Hepatocyte (in vitro differentiated cells): ENCODE data around the gene MGAT1. TPM values are rescaled to one million over a fixed set of nuclear protein-coding genes. Genes with fewer than 3 reads are reported as not detected.

Experiments
- DNase-seq: peaks from one replicate; pipeline ENCODE4 v3.0.0-alpha.2; 2016; ENCODE audit warnings: low spot score
- H2AFZ ChIP-seq: fragments of 200-600 bp; sonication (generic); 2 replicates; pipeline ENCODE4 v1.6.0; 2016; ENCODE audit warnings: antibody characterized with exemption, mild to moderate bottlenecking
- H3K27ac ChIP-seq: fragments of 200-600 bp; sonication (generic); 2 replicates; pipeline ENCODE4 v1.5.1; 2016; ENCODE audit warnings: mild to moderate bottlenecking
- H3K27me3 ChIP-seq: fragments of 200-600 bp; sonication (generic); 2 replicates; pipeline ENCODE4 v1.6.1; 2016
- H3K36me3 ChIP-seq: fragments of 200-600 bp; sonication (generic); replicated peaks from 2 replicates; pipeline ENCODE4 v1.5.1; 2016; ENCODE audit warnings: low read depth; ENCODE audit not compliant: insufficient read depth
- H3K4me1 ChIP-seq: fragments of 200-600 bp; sonication (generic); 2 replicates; pipeline ENCODE4 v1.5.1; 2016; ENCODE audit warnings: mild to moderate bottlenecking, moderate library complexity; ENCODE audit not compliant: insufficient read depth
- H3K4me2 ChIP-seq: fragments of 200-600 bp; sonication (generic); 2 replicates; pipeline ENCODE4 v1.6.0; 2016
- H3K4me3 ChIP-seq: fragments of 200-600 bp; sonication (generic); 2 replicates; pipeline ENCODE4 v1.5.1; 2016; ENCODE audit warnings: mild to moderate bottlenecking
- H3K79me2 ChIP-seq: fragments of 200-600 bp; sonication (generic); 2 replicates; pipeline ENCODE4 v1.6.0; 2017; ENCODE audit warnings: mild to moderate bottlenecking
- H3K9me2 ChIP-seq: fragments of 200-600 bp; sonication (generic); replicated peaks from 2 replicates; pipeline ENCODE4 v1.6.0; 2017; ENCODE audit warnings: mild to moderate bottlenecking; ENCODE audit not compliant: insufficient read depth
- H3K9me3 ChIP-seq: fragments of 200-600 bp; sonication (generic); 2 replicates; pipeline ENCODE4 v1.5.1; 2016; ENCODE audit warnings: low read depth, mild to moderate bottlenecking
- H4K20me1 ChIP-seq: fragments of 200-600 bp; sonication (generic); 2 replicates; pipeline ENCODE4 v1.6.0; 2016; ENCODE audit warnings: mild to moderate bottlenecking; ENCODE audit not compliant: insufficient read depth, poor library complexity, severe bottlenecking
- CTCF ChIP-seq: fragments of 200-600 bp; sonication (generic); IDR thresholded peaks from 2 replicates; pipeline ENCODE4 v1.5.1; 2016; ENCODE audit warnings: antibody characterized with exemption, mild to moderate bottlenecking; ENCODE audit not compliant: poor library complexity
- EZH2 ChIP-seq: fragments of 200-600 bp; sonication (generic); IDR thresholded peaks from 2 replicates; pipeline ENCODE4 v1.6.1; 2016; ENCODE audit warnings: antibody characterized with exemption, mild to moderate bottlenecking, borderline replicate concordance
- EZH2phosphoT487 ChIP-seq: fragments of 200-600 bp; sonication (generic); IDR thresholded peaks from one replicate; pipeline ENCODE4 v1.6.1; 2018; ENCODE audit warnings: antibody characterized with exemption, mild to moderate bottlenecking, low read depth, moderate library complexity; ENCODE audit not compliant: unreplicated experiment, severe bottlenecking
- WGBS: methylation state at CpG from one replicate; pipeline ENCODE4 v1.1.6; 2016; ENCODE audit warnings: low lambda C conversion rate; ENCODE audit errors: missing lambda C conversion rate; 5-methylcytosine and 5-hydroxymethylcytosine counted together
- polyA plus RNA-seq: library from polyadenylated mRNA; unstranded; fragments of >200 nt; fragmentation: Nextera tagmentation; extraction: Ambion mirVana; gene quantifications from 2 replicates; pipeline ENCODE4 v1.2.1, GENCODE V29; 2016
- total RNA-seq: library from RNA; depleted of rRNA; stranded (reverse); fragments of >200 nt; gene quantifications from 2 replicates; pipeline ENCODE4 v1.2.3, GENCODE V29; 2014

Gene MGAT1
- total and polyA plus RNA-seq, 2 experiments from 2014 or later: 137 to 151 TPM

DNA sequence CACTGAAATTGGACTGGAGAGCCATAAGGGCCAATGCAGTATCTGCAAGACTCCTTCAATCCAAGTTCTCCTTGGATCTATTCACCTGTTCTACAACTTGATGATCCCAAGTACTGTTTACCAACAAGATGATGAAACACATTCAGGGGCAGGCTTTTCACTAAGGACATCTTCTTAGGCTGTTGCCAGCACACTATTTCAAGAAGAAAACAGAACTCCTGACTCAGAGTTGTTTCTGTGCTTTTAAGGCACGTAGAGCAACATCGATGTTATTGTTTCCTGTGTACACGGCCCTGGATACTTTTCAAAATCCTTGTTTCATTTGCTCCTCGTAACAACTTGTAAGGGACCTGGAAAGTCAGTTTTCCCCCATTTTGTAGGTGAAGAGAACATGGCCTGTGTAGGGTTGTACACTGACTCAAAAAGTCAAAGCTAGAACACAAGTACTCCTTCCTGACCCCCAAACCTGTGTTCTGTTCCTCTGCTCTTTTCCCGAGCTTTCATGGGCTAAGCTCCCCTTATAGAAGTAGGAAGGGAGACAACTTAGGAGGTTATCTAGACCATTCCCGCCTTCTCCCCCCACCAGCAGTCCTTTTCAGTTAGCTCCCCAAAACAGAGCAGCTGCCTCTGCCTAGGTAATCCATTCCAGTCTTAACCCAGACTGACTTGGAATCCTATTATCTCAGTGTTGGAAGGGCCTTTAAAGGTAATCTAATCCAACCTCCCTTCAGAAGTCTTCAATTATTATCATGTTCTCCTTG is 5.2 kb upstream of the MGAT1 start:
- peaks cover 76% of the 10 kb centered on the region for H3K79me2 ChIP-seq
- WGBS: 46% methylated on average over 6 of the region's 6 CpGs

DNA sequence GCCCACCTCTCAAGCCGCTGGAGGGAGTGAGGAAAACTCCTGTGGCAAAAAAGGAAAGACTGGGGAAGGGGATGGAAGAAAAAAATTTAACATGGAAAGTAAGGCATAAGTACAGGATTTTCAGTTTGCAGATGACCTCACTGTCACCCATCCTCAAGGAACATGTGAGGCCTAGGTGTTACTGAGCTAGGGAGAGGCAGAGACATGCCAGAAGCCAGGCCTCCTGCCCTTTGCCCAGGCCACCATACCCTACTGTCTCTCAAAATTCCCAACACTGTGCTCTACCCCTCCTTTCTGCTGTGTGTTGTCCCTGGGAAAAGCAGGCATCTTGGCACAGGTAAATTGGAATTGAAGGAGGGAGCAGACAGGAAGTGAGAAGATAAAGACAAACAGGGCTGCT is 4.4 kb upstream of the MGAT1 start:
- Histone ChIP-seq H3K9me3 (no peaks in the 10 kb centered on the region), H3K9me2 (no peaks in the 10 kb centered on the region), H3K79me2 (peaks cover 75% of the 10 kb centered on the region), H3K27me3 (no peaks in the 10 kb centered on the region), H3K4me3 (peak overlapping the region; percentile 21), H3K4me1 (peaks cover 66% of the 10 kb centered on the region), H3K27ac (peak overlapping the region; percentile 98), H3K36me3 (no peaks in the 10 kb centered on the region), H3K4me2 (peak overlapping the region; percentile 99), H2AFZ (no peak overlapping the region), H4K20me1 (peaks cover under 1% of the 10 kb centered on the region)
- TF ChIP-seq EZH2: no peak
- no peak for TF ChIP-seq CTCF
- TF ChIP-seq EZH2phosphoT487: no peak
- DNase-seq: no peak
- WGBS: 78% methylated on average over 1 of the region's 1 CpG

More for the DNA sequence above, 5.2 kb upstream of the MGAT1 start:
- no peaks in the 10 kb centered on the region for H4K20me1 ChIP-seq
- no peaks in the 10 kb centered on the region for H3K27me3 ChIP-seq
- no peaks in the 10 kb centered on the region for H3K9me3 ChIP-seq
- H2AFZ ChIP-seq: no peak overlapping the region
- peak overlapping the region; percentile 98 for H3K27ac ChIP-seq
- DNase-seq: no peak
- H3K4me1 ChIP-seq: peaks cover 67% of the 10 kb centered on the region
- peak overlapping the region; percentile 99 for H3K4me2 ChIP-seq
- no peaks in the 10 kb centered on the region for H3K9me2 ChIP-seq
- peak overlapping the region; percentile 21 for H3K4me3 ChIP-seq
- H3K36me3 ChIP-seq: no peaks in the 10 kb centered on the region
- TF ChIP-seq CTCF (no peak), EZH2phosphoT487 (no peak), EZH2 (no peak)

DNA sequence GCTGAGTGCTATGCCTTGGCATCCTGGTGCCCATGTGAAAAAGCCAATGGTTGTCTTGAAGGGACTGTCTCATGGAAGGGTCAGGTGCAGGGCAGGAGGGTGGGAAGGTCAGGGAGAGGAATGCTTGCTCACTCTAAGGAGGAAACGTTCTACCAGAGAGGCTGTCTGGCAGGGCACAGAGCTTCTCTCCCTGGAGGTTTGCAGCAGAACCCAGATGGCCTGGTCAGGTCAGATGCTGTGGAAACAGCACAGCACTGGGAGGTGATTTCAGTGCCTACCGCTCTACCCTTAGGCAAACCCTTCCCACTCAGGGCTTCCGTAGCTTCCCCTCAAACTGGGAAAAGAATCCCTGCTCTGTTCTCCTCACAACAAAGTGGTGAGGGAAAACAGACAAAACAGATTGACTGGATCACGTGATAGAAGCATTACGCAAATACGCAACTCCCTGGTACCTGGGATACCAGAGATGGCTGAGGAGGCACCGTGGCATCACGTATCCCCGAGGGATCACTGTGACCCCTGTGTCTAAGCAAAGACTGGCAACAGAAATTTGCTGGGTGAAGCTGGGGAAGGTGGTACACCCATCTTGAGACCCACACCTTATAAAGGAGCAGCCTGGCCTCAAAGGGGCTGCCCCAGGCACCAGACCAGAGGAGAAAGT is 3.9 kb upstream of the MGAT1 start:
- TF ChIP-seq EZH2 (no peak), CTCF (no peak), EZH2phosphoT487 (no peak)
- 73% methylated on average over 9 of the region's 9 CpGs for WGBS
- no peaks in the 10 kb centered on the region for H3K36me3 ChIP-seq
- H3K27me3 ChIP-seq: no peaks in the 10 kb centered on the region
- H3K9me2 ChIP-seq: no peaks in the 10 kb centered on the region
- peaks cover 6% of the 10 kb centered on the region for H4K20me1 ChIP-seq
- peak overlapping the region; percentile 98 for H3K27ac ChIP-seq
- peaks cover 65% of the 10 kb centered on the region for H3K4me1 ChIP-seq
- peaks cover 75% of the 10 kb centered on the region for H3K79me2 ChIP-seq
- peak overlapping the region; percentile 99 for H3K4me2 ChIP-seq
- H3K4me3 ChIP-seq: no peak overlapping the region
- DNase-seq: no peak
- H2AFZ ChIP-seq: no peak overlapping the region
- H3K9me3 ChIP-seq: no peaks in the 10 kb centered on the region
